ENCODE results near the gene FKBP5.

- TF ChIP-seq YY1 (IDR thresholded peaks at IDR 0.05; ENCODE audit: low read depth) (no peak), TCF12 (IDR thresholded peaks at IDR 0.05; ENCODE audit: low read depth) (no peak; the same call in 1 of the 2 replicates), RAD21 (IDR thresholded peaks at IDR 0.05; ENCODE audit: low read depth) (no peak; the same call in 1 of the 2 replicates), MAX (IDR thresholded peaks at IDR 0.05) (peak; percentile 83), TEAD4 (IDR thresholded peaks at IDR 0.05) (no peak), FOXM1 (IDR thresholded peaks at IDR 0.05; ENCODE audit: borderline replicate concordance, low read depth) (no peak), EP300 (IDR thresholded peaks at IDR 0.05; ENCODE audit: borderline replicate concordance) (no peak; the same call in 1 of the 2 replicates), USF1 (IDR thresholded peaks at IDR 0.05) (no peak), TAF1 (IDR thresholded peaks at IDR 0.05; ENCODE audit: low read depth) (no peak)
These were observed 39.4 kb upstream of the FKBP5 start for GRCh38 chr6:35727935-35728682.

Data from Ishikawa (cell line).